GM12874 (cell line): ENCODE measurements around the gene ZDHHC17.

ENCODE experiments used
- CTCF ChIP-seq: IDR thresholded peaks from 2 replicates; pipeline ENCODE4 v1.5.1; 2011; ENCODE audit warnings: low read depth, mild to moderate bottlenecking, control low read depth, low read length, moderate library complexity; ENCODE audit not compliant: insufficient read depth

ZDHHC17 gene

GRCh38 chr12:76763746-76764675, at the start of gene ZDHHC17:
TSS of gene ZDHHC17 (plus strand) at chr12:76764115. CDS start at chr12:76764237, 122 bp downstream.
- no peak for TF ChIP-seq CTCF

GRCh38 chr12:76714415-76714814, 49.5 kb upstream of the ZDHHC17 start:
- no peak for TF ChIP-seq CTCF

- TF ChIP-seq CTCF: no peak
Observed at GRCh38 chr12:76714861-76715260, 49.1 kb upstream of the ZDHHC17 start.

- TF ChIP-seq CTCF: no peak
Observed at GRCh38 chr12:76715332-76715731, 48.6 kb upstream of the ZDHHC17 start.

- no peak for TF ChIP-seq CTCF
Observed at GRCh38 chr12:76717314-76717713, 46.6 kb upstream of the ZDHHC17 start.

GRCh38 chr12:76719171-76720041, 44.5 kb upstream of the ZDHHC17 start:
- TF ChIP-seq CTCF: no peak

GRCh38 chr12:76720068-76720467, 43.8 kb upstream of the ZDHHC17 start:
- TF ChIP-seq CTCF: no peak
